GM18909 (cell line): ENCODE measurements around the gene BATF3.

Source experiments
- ATAC-seq: cut with Tn5 transposase; IDR thresholded peaks from one replicate; pipeline ENCODE4 v1.9.1; 2021; ENCODE audit warnings: mild to moderate bottlenecking; ENCODE audit not compliant: unreplicated experiment, poor library complexity

Gene BATF3

DNA sequence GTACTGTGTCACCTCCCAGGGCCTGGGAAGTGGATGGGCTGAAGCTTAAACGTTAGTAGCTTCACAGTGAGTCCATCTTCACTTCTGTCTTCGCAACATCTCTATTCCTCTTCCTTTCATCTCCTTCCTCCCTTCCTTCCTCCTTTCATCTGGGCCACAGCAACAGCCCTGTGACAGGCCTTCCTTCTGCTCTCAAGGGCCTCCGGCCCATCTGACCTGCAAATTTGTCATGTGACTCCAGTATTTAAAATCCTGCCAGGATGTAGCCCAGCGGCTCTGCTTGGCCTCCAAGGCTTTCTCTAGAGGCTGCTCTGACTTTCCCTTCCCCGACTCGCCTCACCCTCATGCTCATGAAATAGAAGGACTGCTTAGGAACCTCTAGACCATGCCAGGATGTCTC, 10.9 kb upstream of the BATF3 start:
- no peak for ATAC-seq

DNA sequence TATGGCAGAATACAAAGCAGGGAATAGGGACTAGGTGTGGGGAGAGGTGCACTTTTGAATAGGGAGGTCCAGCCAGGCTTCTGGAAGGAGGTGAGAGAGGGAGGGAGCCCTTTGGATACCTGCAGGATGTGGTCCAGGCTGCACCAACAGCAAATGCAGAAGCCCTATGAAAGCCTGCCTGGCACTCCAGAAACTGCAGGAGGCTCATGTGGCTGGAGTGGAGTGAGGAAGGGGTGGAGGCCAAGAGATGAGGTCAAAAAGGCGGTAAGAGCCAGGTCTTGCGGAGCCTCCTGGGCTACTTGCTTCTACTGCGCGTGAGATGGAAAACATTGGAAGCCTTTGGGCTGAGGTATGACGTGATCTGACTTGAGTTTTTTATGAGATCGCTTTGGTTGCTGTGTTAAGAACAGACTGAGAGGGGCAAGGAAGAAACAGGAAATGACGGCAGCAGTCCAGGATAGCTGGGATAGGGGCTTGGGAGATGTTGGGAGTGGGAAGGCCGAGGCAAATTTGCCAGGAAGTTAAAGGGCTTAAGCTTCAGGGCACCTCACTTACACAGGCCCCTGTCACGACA, 4.4 kb upstream of the BATF3 start:
- no peak for ATAC-seq

DNA sequence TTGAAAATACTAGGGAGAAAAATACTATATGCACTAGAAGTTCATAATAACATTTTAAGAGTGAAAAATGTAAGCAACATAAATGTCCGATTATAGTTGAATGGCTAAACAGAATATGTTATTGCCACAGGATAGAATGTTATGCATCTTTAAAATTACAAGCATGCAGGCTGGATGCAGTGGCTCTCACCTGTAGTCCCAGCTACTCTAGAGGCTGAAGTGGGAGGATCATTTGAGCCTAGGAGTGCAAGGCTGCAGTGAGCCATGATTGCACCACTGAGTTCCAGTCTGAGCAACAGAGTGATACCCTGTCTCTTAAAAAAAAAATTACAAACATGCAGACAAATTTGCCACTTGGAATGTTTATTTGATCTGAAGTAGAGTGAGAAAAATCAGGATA, 3.0 kb upstream of the BATF3 start:
- no peak for ATAC-seq

DNA sequence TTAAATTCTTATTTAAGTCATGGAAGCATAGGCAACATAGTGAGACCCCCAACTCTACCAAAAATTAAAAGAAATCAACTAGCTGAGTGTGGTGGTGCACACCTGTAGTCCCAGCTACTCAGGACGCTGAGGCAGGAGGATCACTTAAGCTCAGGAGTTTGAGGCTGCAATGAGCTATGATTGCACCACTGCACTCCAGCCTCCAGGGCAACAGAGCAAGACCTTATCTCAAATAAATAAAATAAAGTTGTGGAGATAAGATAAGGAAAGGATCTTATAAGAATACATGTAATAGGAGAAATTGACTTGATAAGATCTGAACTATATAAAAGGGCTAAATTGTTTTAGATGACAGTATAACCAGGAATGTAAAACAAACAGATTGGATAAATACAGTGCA, 2.3 kb upstream of the BATF3 start:
- ATAC-seq, result no peak

DNA sequence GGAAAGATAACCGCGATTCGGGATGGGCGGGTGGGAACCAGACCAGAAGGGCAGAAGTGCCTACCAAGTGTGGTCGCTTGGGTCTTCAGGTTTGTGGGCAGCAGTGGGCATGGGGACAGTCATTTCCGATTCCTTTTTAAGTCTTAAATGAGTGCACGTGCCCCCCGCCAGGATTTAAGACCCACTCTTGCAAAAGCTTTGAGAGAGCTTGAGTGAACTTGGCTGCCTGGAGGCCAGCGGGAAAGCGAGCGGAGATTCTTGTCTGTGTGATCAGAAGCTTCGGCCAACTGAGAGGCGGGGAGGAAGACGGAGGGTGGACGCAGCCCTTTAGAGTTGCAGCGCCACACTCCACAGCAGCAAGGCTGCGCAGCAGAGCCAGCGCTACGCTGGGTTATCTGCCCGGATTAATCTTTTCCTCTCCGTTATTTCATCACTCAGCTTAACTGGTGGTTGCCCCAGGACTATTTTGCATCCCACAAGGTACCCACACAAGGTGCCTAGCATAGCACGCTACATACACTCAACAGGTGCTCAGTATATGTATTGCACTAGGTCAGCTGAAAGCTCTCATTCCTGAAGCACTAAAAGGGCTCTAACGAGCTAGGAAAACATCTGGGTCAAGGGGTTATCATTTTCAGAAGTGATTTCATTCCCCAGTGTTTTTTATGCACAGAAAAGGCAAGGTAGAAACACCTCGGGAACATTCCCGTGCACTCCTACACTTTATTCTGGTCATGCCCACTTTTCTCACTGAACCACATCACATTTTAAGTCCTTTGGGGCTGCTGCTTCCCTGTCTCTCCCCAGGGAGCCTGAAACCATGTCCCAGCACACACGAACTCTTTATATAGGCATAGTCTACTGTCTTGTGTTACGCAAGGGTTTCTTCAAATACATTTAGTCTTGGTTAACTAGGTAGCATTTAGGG, 1.5 kb upstream of the BATF3 start:
- ATAC-seq, result peak; percentile 42

DNA sequence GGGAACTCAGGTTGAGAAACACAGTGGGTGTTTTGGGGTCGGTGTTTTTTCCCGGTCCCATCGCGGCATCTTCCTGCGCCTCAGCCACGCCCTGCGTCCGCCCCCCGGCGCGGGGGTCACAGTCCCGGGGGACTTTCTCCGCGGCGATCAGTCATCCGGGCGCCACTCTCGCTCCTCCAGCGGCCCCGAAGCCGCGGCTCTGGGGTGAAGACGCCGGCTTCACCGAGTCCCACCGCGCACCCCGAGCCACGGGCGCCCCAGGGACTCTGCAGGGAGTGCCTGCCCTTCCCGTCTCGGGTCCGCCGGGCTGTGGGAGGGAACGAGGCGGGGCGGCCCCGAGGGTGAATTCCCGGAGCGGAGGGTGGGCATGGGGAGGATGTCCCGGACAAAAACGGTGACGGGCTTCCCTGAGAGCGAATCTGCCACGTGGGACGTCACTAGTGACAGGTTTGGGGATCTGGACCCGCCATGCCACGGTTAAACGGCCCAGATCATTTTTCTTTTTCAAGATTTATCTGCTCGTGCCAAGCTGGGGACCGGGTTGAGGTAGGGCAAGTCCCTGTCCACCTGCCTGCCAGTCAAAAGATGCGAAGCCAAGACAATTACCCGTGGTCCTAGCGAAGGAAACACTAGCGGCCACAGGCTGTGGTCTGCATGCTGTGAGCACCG, 717 bp upstream of the BATF3 start:
- ATAC-seq, result peak; percentile 29

DNA sequence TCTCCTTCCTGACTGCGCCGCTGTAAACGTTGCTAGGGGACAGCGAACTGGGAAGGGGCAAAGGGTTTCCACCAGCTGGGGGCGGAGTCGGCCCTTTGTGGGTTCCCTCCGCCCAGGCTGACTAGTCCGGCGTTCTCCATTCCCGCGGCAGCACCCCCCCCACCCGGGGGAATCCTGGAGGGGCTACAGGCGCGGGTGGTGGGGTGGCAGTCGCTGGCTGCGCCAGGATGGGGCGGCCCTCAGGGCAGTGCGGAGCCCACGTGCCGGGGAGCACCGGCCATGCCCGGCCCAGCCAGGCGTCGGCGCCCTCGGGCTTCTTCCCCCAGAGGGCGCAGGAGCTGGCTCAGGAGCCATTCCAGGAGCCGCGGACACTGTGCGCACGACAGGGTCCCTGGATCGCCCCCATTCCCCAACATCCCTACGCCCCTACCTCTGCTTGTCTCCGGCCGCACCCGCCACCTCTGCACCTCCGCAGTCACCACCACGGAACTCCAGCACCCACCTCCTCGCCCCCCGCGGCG, 476 bp downstream of the BATF3 start:
- ATAC-seq, result peak; percentile 62

DNA sequence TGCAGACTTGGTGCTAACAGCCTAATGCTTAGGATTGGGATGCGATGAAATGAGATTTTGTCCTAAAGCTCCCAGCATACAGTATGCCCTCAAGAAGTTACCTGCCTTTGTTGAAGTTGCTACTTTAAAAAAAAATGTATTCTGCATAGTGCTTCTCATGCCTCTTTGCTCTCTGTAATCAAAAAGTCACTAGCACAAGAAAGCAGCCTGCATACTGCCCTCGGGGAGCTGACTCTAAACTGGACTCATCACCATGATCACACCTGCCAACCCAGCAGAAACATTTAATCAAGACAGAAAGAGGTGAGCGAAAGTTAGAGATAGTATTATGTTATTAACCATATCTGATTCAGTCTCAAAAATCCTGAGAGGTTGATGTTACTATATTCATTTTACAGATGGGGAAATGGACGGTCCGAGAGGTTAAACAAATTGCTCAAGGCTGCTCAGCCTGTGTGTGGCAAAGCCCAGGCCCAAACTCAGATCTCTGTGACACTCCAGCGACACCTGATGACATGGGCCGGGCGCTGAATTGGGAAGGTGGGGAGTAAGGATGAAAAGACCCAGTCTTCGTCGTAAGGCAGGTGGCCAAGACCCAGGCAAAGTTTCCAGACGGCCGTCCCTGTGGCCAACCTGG, 1.1 kb downstream of the BATF3 start:
- peak; percentile 4 for ATAC-seq

DNA sequence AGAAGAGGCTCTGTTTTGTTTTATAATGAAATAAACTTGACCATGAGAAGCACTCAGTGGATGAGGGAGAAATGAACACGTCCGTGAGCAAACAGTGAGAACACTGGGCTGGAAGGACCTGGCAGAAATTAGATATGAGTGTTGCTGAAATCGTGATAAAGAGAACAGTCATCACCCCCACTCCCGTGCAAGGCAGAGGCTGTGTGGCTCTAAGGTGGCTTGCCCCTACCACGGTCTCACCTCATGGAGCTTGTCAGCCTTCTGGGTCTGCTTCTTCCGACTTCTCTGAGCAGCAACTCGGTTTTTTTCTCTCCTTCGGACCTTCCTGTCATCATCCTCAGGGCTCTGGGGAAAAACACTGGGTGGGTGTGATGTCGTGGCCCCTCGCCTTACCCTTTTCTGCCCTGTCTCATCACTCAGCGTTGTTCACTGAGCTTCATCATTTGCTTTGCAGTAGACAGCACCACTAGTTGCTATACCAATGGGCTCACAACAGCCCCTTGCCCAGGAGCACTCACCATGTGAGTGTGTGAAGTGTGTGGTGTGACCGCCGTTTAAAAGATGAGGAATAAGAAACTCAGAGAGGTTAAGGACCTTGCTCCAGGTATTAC, 2.8 kb downstream of the BATF3 start:
- no peak for ATAC-seq

DNA sequence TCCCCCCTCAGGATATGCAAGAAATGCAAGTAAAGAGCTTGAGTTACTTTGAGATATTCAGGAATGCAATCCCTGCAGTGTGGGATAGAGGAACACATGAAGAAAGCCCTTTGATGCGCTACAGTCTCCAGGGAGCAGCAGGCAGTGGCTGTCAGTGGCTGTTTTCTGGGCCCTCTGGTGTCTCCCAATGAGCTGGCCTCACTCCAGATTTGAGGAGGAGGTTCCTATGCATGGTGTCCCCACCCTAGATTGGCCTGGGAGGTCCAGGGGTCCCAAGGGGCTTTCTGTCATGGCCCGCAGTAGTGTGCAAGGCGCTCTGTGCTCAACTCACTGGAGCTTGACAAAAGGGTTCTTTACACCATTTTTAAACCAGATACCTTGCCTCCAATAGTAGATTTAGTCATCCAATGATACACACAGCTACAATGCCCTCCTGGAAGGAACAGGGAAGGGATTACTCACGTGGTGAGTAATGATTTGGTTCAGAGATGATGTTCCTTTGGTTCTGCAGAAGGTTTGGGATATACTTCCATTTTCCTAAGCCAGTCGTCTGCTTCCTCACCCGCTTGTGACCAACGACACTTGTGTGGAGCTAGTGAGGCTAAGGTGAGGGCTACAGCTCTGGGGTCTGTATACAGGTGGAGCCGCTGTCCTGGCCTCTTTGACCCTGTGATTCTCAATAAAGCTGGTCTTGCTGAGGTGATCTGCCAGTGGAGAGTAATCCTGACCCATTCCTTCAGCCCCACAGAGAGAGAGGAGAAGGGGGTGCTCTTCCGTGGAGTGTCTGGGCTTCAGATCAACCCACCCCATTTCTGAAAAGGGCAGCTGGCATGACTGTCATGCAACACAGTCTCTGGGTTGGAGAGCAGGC, 6.6 kb downstream of the BATF3 start:
- no peak for ATAC-seq

DNA sequence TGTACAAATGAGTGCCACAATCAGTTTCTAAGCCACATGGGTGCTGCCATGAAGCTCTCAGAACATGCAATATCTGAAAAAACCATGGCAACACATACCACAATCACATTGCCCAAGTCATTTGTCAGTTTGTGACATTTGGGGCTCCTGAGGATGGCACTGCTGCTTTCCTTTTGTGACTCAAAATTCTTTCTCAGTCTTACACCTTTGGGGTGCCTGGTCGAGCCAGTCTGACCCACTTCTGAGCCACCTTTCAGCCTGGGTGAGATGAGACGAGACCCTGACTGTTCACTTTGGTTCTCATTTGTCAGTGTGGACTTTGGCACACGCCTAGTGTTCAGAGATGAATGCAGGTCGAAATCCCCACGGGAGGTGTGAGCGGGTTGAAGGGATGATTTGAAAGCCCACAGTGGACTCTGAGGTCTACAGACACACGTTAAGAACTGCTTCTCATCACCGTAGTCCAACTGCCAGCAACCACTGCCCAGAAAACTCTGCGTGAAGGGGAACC, 8.0 kb downstream of the BATF3 start:
- ATAC-seq, result peak; percentile 63

DNA sequence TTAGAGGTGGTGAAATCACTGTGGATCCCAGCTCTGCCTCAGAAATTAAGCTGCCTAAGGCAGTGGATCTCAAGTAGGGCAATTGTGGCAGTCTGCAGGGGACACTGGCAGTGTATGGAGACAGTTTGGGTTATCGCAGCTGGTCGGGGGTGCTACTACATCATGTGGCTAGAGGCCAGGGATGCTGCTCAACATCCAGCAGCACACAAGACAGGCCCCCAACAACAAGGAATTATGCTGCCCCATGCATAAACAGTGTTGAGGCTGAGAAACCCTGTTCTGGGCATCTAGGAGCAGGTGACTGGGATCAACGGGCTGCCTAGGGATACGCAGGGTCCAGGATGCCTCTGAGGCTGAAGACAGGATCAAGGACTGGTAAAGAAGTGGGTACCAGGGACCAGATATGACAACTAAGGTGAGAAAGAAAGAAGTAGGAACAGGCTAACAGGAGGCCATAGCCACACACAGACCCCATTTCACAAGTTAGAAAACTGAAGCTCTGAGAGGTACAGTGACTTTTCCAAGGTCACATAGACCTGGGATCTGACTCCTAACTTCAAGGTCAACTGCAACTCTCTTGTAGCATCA, 8.7 kb downstream of the BATF3 start:
- ATAC-seq, result no peak

DNA sequence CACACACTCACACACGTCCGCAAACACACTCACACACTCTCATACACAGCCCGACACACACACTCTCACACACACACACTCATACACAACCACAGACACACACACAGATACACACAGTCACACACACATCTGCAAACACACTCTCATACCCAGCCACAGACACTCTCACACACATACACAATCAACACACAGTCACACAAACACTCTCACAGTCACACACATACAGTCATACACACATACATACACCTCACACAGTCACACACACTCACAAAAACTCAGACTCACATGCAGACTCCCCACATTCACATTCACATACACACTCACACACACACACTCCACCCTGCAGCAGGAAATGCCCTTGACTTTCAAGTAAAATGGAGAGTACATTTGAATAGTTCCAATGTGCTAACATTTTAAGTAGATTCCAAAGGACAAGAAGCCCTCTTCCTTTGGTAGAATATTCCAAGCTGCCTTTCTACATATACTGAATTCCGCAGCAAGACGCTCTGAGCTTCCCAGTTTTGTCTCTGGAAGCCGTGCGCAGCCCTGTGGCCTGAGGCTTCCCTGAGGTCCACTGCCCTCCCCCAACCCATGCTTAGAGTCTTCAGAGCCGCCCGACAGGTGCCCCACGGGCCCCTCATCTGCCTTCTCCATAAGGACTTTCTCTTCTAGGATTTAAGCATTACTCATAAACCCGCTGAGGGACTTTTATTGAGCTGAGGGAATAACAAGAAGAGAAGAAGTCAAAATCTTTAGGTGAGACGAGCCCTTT, 9.7 kb downstream of the BATF3 start:
- no peak for ATAC-seq

DNA sequence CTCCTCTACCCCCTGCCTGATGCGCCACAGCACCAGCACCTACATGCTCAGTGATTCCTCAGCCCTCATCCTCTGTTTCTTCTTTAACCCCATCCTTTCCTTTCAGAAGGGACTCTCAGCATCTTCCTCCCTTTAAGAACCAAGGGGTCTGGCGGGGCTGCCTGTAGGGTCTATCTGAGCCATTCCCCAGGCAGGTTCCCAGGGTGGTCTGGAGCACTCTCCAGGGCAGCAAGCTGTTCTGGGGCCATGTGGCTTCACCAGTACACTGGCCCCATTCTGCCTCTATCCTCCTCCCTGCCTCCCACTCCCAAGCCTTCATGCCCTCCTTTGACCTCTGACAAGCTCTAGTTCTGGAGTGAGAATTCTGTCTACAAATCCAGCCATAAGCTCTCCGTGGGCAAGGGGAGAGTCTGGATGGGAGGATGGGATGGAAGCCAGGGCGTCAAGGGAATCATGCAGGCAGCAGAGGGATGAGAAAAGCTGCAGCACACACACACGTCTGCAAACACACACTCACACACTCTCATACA, 10.4 kb downstream of the BATF3 start:
- ATAC-seq, result no peak

DNA sequence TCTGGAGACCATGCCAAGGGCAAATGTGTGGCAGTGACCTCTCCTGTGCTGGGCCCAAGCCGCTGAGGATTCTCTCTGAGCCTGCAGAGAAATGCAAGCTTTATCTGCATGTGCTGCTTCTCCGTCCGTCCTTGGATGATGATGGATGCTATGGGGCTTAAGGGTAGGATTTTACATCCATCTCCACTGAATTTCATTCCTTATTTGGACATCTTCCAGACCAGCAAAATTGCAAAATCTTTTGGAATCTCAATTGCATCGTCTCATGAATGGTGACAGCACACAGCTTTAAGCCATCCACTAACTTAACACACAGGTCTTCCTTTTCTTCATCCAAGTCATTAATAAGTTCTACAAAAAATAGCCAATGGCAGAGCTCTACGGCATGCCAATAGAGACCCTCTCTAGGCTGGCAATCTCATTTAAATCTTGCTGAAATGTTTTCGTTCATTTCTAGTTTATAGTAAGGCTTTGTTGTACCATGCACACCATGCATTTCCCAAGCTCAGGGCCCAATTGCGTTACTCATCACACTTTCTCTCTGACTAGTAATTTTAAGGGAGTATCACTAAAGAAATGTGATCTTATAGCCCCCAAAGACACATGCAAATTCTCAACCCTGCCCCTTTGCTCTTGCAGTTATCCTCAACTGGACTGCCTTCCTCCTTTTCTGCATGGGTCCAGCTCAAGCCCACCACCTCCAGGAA, 11.1 kb downstream of the BATF3 start:
- no peak for ATAC-seq

DNA sequence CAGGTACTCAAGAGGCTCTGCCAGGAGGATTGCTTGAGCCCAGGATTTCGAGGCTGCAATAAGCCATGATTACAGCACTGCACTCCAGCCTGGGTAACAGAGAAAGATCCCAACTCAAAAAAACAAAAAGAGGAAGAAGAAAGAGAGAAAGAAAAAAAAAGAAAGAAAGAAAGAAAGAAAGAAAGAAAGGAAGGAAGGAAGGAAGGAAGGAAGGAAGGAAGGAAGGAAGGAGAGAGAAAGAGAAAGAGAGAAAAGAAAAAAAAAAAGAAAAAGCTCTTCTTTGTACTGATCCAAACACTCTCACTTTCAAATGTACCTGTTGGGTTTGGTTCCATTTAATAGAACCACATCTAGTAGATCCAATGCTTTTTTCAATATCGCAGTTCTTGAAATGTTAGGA, 11.8 kb downstream of the BATF3 start:
- no peak for ATAC-seq

DNA sequence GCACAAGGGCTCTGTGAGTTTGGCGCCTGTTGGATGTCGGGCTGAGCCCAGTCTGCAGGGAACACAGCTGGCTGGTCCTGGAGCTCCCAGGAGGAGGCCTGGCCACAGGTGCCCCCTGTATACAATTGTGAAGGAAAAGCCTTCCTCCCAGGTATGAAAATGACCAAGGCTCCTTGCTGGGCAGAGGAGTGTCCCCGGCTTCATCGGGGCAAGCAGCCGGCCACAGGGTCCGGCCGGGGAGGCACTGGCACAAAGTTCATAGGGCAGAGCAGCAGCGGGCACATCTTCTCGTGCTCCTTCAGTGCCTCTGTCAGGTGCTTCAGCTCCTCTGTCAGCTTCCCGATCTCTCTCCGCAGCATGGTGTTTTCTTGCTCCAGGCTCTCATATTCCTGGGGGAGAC, 13.0 kb downstream of the BATF3 start:
- no peak for ATAC-seq
